DMS79 (cell line): ENCODE data around the gene KCTD19.
"Not testable (repeated sequence)": the region's sequence is repeated elsewhere in the genome, so short reads cannot be mapped to it uniquely, and the experiment has no call there.

Source experiments
- DNase-seq: peaks from one replicate; lab custom pipeline; 2025; lab: John Stamatoyannopoulos, UW

KCTD19 gene

DNA sequence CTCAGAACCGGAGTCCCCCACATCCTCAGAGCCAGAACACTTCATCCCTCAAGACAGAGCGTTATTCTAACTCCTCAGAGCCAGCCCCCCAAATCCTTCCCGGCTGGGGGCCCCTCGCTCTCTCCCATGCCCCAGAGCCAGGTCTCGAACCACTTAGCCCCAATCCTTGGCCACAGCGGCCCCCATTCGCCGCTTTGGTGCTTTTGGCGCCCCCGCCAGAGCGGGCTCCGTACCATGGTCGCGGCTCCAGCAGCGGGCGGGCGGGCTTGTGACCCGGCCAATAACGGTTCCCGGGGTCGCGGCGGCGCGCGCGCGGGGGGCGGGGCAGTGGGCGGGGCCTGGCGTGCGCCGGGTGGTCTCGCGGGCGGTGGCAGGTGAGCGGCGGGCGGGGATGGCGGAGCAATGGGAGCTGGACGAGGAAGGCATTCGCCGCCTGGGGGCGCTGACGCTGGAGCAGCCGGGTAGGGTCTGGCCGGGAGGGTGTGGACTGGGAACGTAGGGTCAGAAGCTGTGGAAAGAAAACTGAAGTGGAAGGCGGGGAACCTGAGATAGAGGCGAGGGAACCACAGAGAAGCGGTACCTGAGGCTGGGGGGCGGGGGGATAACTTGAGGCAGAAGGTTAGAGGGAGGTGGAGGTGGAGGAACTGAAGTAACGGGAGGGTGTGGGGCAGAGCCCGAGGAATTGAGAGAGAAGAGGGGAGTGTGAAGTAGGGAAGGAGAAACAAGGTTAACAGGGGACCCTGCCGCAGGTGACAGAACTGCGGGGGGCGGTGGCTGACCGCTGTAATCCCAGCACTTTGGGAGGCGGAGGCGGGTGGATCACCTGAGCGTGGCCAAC lies at the start of gene KCTD19, which contains the start of gene LRRC36:
Gene KCTD19 (minus strand): TSS at position 270 of the 838 bp plus-strand sequence. CDS start 34 bp downstream, at position 236.
Gene LRRC36 (plus strand): TSS at position 344 of the 838 bp plus-strand sequence. CDS start 48 bp downstream, at position 392.
- DNase-seq, result peak; percentile 68

DNA sequence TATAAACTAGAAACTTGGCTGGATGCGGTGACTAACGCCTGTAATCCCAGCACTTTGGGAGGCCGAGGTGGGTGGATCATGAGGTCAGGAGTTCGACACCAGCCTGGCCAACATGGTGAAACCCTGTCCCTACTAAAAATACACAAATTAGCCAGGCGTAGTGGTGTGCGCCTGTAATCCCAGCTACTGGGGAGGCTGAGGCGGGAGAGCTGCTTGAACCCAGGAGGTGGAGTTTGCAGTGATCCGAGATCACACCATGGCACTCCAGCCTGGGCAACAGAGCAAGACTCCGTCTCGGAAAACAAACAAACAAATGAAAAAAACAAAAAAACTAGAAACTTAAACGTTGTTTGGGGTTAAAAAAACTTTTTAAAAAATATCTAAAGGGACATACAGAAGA lies 49.5 kb upstream of the KCTD19 start:
- not testable (repeated sequence) for DNase-seq

DNA sequence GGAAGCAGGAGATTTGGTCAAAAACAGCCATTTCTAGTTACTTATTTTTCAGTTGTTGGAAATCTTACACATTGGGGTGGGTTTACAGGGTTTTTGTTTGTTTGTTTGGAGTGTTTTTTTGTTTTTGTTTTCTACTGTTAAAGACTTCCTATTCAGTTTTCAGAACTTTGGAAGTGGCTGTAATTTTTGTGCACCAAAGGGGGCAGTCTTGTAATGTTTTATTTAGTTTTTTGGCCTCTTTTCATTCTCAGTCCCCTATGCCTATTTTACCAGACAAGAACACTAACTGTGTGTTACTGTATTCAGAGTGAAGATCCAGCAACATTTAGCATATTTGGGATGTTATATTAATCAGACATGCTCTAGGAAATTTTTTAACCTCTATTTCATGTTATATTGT lies 46.1 kb upstream of the KCTD19 start:
- DNase-seq, result no peak

DNA sequence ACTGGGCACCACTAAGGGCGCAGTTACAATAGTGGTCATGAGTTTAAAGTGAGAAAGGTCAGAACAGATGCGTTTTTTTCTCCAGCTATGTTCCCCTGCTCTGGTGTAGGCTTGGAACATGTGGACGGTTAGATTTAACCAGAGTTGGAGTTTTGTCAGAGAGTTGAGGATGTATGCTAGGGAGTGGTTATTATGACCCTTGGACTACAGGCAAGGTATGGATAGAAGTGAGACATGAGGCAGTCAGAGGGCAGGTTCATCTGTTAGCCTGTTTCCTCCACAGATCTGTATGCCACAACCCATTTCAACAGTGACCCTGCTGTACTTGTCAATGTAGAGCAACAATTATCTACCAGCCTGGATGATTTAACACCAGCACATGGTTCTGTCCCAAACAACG lies 44.1 kb upstream of the KCTD19 start:
- DNase-seq, result no peak

DNA sequence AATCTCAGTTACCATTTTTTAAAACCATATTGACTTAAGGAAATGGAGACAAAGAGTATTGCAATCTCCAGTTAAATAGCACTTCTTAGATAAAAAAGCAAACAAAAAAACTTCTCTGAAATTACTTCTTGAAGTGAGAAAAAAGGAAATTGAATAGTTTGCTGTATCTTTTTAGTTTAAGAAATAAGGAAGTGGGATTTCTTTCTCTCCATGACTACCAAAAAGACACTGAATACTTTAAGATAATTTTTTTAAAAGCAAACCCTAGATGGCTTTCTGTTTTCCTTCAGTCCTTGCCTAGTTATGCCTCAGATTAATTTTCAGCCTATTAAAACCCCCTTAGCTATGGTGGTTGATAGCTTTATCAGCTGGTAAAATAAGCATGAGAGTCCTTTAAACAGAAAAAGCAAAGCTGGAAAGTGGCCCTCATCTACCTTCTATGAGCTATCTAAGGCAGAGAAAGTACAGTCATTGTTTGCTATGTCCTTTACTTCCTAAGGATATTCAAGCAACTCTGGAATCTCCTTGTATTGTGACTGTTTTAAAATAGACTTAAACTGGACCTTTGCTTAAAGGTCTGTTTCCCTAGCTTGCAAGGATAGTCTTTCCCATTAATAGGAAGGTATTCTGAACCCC lies 38.2 kb upstream of the KCTD19 start:
- DNase-seq, result peak; percentile 36

DNA sequence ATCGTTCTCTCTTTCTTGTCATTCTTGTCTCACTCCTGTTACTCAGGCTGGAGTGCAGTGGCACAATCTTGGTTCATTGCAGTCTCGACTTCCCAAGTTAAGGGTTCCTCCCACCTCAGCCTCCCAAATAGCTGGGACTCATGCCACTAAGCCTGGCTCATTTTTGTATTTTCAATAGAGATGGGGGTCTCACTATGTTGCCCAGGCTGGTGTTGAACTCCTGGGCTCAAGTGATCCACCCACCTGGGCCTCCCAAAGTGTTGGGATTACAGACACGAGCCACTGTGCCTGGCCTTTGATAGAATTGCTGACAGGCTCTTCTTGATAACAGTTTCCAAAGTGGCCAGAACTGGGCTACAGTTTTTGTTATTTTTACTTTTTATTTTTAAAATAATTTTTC lies 34.5 kb upstream of the KCTD19 start:
- DNase-seq, result no peak

DNA sequence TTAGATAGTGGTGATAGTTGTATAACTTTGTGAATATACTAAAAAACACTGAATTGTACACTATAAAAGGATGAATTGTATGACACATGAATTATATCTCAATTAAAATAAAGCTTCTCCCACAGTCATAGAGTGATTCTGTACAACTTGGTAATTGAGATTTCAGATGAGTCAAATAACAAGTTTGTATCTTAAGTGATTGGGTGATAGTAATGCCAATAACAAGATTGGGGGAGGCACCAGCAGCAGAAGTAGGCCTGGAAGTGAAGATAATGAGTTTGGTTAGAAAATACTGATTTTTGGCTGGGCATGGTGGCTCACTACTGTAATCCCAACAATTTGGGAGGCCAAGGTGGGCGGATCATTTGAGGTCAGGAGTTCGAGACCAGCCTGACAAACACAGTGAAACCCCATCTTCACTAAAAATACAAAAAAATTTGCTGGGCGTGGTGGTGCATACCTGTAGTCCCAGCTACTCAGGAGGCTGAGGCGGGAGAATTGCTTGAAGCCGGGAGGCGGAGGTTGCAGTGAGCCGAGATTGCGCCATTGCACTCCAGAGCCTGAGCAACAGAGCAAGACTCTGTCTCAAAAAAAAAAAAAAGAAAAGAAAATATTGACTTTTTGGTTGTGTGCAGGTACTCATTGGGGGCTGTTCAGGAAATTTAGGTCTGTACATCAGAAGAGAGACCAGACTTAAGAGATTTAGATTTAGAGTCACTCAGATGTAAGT lies 33.2 kb upstream of the KCTD19 start:
- DNase-seq, result not testable (repeated sequence)

DNA sequence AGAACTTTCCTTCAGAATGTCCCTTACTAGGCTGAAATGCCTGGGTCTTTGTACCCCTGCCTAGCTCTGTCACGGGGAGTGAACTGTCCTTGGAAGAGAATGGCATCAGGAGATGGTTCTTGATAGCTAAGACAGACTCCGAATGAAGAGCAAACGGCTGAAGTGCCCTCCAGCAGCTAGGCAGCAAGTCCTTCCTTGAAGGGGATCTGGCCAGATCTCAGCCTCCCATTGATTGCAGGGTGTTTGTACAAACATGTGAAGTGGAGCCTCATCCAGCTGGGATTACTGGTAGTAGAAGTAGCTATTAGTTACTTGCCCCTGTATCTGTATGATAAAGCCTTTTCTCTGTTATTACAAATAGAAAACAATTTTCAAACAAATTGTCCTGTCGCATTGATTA lies 31.0 kb upstream of the KCTD19 start:
- peak; percentile 48 for DNase-seq

DNA sequence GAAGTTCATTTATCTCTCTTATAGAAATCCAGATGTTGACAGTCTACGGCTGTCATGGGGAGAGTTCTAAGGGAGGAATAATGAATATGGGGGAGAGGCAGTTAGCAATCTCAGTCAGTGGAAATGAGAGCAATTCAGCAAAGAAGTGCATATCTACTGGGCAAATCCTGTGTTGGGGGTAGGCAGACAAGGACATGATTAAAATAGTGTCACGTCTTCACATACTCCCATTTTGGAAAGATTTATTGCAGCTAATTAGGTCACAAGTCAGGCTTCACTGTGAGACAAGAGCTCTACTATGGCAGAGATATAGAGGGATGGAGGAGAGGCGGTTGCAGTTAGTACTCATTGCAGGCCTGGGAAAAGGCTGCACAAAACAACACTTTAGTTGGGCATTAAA lies 29.9 kb upstream of the KCTD19 start:
- no peak for DNase-seq

DNA sequence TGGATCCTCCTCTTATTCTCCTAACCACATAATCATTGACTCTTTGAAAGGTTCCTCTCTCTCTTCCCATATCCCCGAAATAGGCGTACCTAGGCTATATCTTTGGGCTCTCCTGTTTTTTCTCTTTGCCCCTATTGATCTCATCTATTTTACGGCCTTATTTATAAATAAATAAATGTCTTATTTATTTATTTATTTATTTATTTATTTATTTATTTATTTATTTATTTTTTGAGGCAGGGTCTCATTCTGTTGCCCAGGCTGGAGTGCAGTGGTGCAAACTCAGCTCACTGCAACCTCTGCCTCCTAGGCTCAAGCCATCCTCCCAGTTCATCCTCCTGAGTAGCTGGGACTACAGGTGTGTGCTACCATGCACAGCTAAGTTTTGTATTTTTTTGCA lies 25.9 kb upstream of the KCTD19 start:
- DNase-seq, result not testable (repeated sequence)

DNA sequence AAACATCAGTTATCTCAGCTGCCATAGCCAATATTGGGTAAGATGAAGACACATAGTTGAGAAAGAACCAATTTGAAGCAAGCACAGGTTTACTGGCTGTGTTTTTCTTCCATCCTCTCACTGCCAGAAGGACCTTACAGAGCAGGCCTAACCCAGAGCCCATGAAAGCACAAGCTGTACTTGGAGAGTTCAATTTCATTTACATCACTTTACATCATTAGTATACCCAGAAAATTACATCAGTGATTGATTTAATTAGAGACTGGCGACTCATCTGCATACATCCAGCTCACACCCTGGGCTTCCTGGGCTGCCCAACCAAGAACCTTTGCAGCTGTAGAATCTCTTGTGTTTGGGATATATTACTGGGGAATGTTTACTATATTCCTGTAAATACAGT lies 23.8 kb upstream of the KCTD19 start:
- no peak for DNase-seq

DNA sequence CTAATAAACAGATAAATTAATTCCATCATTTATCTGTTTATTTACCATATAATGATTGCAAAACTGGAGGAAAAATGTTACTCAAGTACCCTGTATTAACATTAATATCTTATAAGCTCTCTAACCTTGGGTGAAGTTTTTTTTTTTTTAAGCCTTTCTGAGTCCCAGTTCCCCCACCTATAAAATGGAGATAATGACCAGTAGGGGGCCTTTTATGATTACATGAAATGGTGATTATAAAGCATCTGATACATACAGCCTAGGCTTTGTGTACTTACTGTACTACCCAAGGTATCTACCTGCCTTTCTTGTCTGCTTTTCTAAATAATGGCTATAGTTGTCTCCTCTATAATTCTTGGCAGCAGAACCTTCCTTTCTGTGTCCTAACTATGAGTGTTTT lies 22.6 kb upstream of the KCTD19 start:
- no peak for DNase-seq

DNA sequence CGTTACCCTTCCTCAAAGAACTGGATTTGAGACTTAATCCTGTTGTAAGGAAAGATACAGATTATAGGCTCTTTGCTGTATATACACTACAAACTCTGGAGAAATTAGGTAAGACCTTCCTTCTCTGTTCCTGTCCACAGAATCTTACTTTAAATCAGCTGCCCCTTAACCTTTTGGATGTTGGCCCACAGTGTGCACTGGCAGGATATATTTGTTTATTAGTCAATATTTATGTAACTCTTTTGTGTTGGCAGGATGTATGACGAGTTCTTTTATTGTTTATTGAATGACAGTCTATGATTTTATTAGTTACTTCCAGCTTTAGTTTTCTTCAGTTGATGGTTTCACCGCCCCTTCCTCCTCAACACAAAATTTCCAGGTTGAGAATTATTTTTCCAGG lies 19.8 kb upstream of the KCTD19 start:
- DNase-seq, result no peak

DNA sequence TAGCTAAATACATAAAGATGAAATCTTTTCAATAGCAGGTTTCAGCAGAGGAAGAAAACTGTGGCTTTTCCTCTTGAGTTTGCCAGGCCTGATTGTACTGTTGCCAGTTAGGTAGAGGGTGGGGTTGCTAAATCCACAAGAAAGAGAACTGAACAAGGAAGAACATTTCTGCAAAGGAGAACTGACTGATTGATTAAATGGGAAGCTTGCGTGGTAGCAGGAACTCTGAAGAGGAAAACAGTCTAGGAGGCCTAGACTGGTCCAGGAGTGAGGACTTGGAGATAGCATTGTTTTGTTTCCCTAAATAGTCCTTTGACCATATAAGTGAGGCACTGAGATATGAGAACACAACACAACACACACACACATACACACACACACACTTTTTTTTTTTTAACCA lies 18.9 kb upstream of the KCTD19 start:
- DNase-seq, result no peak

DNA sequence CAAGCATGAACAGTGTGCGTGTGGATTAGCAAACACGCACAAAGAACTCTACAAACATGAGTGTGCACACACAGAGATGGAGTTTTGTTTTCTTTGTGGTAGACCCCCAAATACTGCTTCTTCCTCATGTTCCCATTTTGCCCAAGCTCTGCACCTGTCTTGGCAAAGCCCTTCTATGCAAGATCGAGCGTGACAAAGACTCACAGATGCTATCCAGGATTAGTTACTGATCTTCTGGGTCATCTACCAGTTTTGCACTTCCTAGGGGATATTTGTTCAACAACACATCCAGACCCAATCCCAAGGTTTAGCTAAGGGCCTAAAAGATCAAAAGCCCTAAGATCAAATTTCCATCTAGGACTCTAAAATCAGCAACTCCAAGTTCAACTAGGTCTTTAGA lies 16.1 kb upstream of the KCTD19 start:
- DNase-seq, result peak; percentile 25

DNA sequence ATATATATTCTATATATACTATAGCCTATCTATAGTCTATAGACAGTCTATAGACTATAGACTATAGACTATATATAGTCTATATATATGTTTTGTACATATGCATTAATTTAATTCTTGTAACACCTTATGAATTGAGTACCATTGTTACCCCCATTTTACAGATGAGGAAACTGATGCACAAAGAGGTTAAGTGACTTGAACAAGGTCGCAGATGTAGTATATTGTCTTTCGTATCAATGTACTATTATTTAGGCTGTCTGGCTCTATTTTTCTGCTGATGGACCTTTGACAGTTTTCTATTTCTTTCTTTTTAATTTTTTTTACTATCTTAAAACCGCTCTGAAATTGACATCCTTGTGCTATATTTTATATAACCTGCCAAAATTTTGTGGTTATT lies 14.7 kb upstream of the KCTD19 start:
- no peak for DNase-seq

DNA sequence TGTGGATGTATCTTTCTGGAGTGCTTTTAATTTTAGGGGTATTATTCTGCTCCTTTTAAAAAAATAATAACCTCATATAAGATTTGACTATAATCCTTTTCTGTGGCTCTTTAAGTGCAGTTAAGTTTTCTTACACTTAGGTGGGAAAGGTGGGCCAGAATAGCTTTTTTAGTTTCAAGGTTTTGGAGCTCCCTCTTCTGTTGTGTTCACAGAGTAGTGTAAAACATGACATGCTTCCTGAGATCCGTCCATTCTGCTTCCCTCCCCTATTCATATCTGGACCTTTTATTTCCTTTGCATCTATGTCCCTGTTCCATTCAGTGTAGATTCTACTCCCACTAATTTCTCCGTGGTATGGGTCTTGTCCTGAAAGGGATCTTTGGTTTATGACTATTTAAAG lies 12.9 kb upstream of the KCTD19 start:
- no peak for DNase-seq

DNA sequence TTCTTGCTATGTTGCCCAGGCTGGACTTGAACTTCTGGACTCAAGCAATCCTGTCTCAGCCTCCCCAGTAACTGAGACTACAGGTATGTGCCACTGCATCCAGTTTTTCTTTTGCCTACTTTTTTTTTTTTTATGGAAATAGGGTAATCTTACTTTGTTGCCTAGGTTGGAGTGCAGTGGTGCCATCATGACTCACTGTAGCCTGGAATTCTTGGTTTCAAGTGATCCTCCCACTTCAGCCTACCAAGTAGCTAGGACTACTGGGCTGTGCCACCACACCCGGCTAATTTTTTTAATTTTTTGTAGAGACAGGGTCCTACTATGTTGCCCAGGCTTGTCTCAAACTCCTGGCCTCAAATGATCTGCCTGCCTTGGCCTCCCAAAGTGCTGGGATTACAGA lies 10.1 kb upstream of the KCTD19 start:
- no peak for DNase-seq

DNA sequence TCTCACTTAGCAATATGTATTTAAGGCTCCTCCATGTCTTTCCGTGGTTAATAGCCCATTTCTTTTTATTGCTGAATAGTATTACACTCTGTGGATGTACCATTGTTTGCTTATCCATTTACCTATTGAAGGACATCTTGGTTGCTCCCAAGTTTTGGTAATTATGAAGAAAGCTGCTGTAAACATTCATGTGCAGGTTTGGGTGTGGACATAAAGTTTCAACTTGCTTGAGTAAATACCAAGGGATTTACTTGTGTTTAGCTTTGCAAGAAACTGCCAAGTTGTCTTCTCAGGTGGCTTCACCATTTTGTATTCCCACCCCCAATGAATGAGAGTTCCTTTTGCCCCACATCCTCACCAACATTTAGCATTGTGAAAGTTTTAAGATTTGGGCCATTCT lies 9.6 kb upstream of the KCTD19 start:
- DNase-seq, result no peak

DNA sequence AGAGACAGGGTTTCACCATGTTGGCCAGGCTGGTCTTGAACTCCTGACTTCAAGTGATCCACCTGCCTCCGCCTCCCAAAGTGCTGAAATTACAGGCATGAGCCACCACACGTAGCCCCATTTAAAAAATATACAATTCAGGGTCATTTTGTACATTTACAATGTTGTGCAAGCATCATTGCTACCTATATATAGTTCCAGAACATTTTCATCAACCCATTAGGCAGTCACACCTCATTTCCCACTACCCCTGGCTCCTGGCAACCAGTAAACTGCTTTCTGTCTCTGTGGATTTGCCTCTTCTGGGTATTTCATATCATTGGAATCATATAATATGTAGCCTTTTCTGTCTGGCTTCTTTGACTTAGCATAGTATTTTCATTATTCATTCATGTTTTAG lies 6.8 kb upstream of the KCTD19 start:
- DNase-seq, result no peak

DNA sequence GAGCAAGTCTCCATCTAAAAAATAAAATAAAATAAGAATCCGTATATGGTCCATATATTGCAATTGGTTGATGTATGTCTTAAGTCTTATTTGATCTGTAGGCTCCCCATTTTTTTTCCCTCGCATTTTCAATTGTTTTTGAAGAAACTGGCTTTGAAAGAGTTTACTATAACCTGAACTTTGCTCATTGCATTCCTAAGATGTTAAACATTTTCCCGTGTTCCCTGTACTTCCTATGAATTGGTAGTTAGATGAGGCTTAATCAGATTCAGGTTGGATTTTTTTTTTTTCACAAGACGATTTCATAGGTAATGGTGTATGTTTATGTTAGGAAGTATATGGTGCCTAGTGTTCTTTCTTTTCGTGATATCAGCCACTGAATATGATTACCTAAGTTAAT lies 3.4 kb upstream of the KCTD19 start:
- DNase-seq, result no peak

DNA sequence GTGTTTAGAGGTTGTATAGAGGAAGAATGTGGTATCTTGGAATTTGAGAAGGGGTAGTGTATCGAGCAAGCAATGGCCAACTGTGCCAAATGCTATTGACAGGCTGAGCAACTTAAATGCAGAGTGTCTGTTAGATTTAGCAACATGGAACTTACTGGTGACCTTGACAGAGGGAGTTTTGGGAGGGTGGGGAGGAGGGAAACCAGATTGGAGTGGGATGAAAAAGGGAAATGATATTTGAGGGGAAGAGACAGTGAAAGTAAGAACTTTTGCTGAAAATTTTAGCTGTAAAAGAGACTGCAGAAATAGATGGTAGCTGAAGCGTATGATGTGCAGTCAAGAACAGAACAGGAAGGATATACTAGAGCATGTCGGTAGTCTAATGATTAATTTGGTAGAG lies 1.2 kb upstream of the KCTD19 start:
- no peak for DNase-seq

DNA sequence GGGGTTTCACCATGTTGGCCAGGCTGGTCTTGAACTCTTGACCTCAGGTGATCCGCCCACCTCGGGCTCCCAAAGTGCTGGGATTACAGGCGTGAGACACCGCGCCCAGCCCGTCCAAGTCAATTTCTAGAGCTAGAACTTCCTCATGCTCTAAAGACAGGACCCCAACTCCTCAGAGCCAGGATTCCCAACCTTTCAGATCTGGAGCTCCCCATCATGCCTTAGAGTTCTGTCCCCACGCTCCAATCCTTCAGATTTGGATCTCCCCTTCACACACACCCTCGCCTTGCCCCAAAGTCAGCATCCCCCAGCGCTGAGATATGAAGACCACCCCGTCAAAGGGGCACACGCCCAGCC lies 448 bp downstream of the KCTD19 start:
- DNase-seq, result no peak
